GM12875 (cell line): ENCODE results near the gene NOP14.

Experiments
- H3K4me3 ChIP-seq: one replicate; pipeline ENCODE4 v1.5.1; 2011; ENCODE audit warnings: low read depth, low read length, control low read depth
- CTCF ChIP-seq: IDR thresholded peaks from 2 replicates; pipeline ENCODE4 v1.5.1; 2011; ENCODE audit warnings: low read depth, mild to moderate bottlenecking, control low read depth, inconsistent platforms, low read length, moderate library complexity, borderline replicate concordance; ENCODE audit not compliant: insufficient read depth

Gene NOP14

GRCh38 chr4:2888886-2889285 lies 74.3 kb downstream of the NOP14 start:
- TF ChIP-seq CTCF, result no peak

More at GRCh38 chr4:2888886-2889285, 74.3 kb downstream of the NOP14 start:
- no peak overlapping the region for H3K4me3 ChIP-seq
